Erythroblast (primary cell): ENCODE measurements around the gene DEXI.

ENCODE experiments used
- GATA1 ChIP-seq: IDR thresholded peaks from 2 replicates; pipeline ENCODE4 v1.6.1; 2011; ENCODE audit warnings: low read depth, mild to moderate bottlenecking, control low read depth, low read length, moderate library complexity
- POLR2A ChIP-seq: IDR thresholded peaks from 2 replicates; pipeline ENCODE4 v1.6.1; 2011; ENCODE audit warnings: mild to moderate bottlenecking, low read length

GRCh38 chr16:10964039-10964890 lies 22.0 kb upstream of the DEXI start:
- no peak for TF ChIP-seq GATA1
- TF ChIP-seq POLR2A, result no peak
